Astrocyte of the cerebellum (primary cell): ENCODE results near the gene FCN1.
"Not testable (repeated sequence)": the region's sequence is repeated elsewhere in the genome, so short reads cannot be mapped to it uniquely, and the experiment has no call there.

Experiments used
- DNase-seq: peaks from one replicate; pipeline ENCODE4 v3.0.0-alpha.2; 2011; ENCODE audit warnings: low read depth
- H3K4me3 ChIP-seq: 2 replicates; pipeline ENCODE4 v1.5.1; 2011; ENCODE audit warnings: mild to moderate bottlenecking, low read depth, low read length, moderate library complexity
- CTCF ChIP-seq: IDR thresholded peaks from 2 replicates; pipeline ENCODE4 v1.5.1; 2012; ENCODE audit warnings: low read length, low read depth, moderate library complexity, mild to moderate bottlenecking; ENCODE audit errors: missing control alignments
- in situ Hi-C: cut with HindIII; loops from 2 replicates; pipeline ENCODE4 v1.10.0; 2017; ENCODE audit warnings: low sequenced_read_pairs

The FCN1 gene

GRCh38 chr9:134959126-134959970 lies 41.6 kb upstream of the FCN1 start:
- in situ Hi-C loops: no loop called here
- DNase-seq: no peak
- no peak overlapping the region for H3K4me3 ChIP-seq
- no peak for TF ChIP-seq CTCF

- H3K4me3 ChIP-seq: no peak overlapping the region
- no peak for DNase-seq
- in situ Hi-C loops: no loop called here
- no peak for TF ChIP-seq CTCF
Measured at GRCh38 chr9:134957945-134958227, 40.2 kb upstream of the FCN1 start.

GRCh38 chr9:134957165-134957944 lies 39.6 kb upstream of the FCN1 start:
- DNase-seq: no peak
- in situ Hi-C loops: no loop called here
- H3K4me3 ChIP-seq: no peak overlapping the region
- TF ChIP-seq CTCF: no peak

- in situ Hi-C loops, DNase-seq, H3K4me3 ChIP-seq: not testable (repeated sequence)
Measured at GRCh38 chr9:134956387-134956786, 38.7 kb upstream of the FCN1 start.

GRCh38 chr9:134955801-134956200 lies 38.1 kb upstream of the FCN1 start:
- no peak for DNase-seq
- H3K4me3 ChIP-seq: no peak overlapping the region
- in situ Hi-C loops: no loop called here
- TF ChIP-seq CTCF: no peak

GRCh38 chr9:134955156-134955555 lies 37.4 kb upstream of the FCN1 start:
- no peak overlapping the region for H3K4me3 ChIP-seq

More at GRCh38 chr9:134955156-134955555, 37.4 kb upstream of the FCN1 start:
- in situ Hi-C loops: no loop called here
- TF ChIP-seq CTCF: no peak
- DNase-seq: no peak
